HL-60 (cell line): ENCODE data around the gene FGL2.
"Not testable (repeated sequence)": the region's sequence is repeated elsewhere in the genome, so short reads cannot be mapped to it uniquely, and the experiment has no call there.

Source experiments
- CTCF ChIP-seq: IDR thresholded peaks from one replicate; pipeline ENCODE4 v1.5.1; 2011; ENCODE audit warnings: low read length, control low read depth, inconsistent platforms; ENCODE audit not compliant: insufficient read depth
- GABPA ChIP-seq: IDR thresholded peaks from 2 replicates; pipeline ENCODE4 v1.6.1; 2012; ENCODE audit warnings: low read depth
- POLR2AphosphoS5 ChIP-seq: IDR thresholded peaks from 2 replicates; pipeline ENCODE4 v1.6.1; 2012; ENCODE audit warnings: low read depth
- REST ChIP-seq: IDR thresholded peaks from 2 replicates; pipeline ENCODE4 v1.6.1; 2012; ENCODE audit warnings: low read depth; ENCODE audit not compliant: insufficient replicate concordance
- SPI1 ChIP-seq: IDR thresholded peaks from 2 replicates; pipeline ENCODE4 v1.6.1; 2012; ENCODE audit warnings: low read depth, mild to moderate bottlenecking, borderline replicate concordance

GRCh38 chr7:77157034-77157433, 42.6 kb downstream of the FGL2 start:
- not testable (repeated sequence) for TF ChIP-seq CTCF, POLR2AphosphoS5, SPI1, REST, GABPA
